Left ventricle myocardium inferior (tissue), 1 donor: ENCODE data around the gene ABCE1. TPM values are rescaled to one million over a fixed set of nuclear protein-coding genes. Genes with fewer than 3 reads are reported as not detected.

ENCODE experiments used
- DNase-seq: peaks from one replicate; pipeline ENCODE4 v3.0.0-alpha.2; 2020
- H3K27ac ChIP-seq: fragments of 200-600 bp; replicated peaks from 2 replicates; pipeline ENCODE4 v1.8.0; 2021
- H3K27me3 ChIP-seq: fragments of 200-600 bp; 2 replicates; pipeline ENCODE4 v1.8.0; 2021; ENCODE audit warnings: low read depth
- H3K36me3 ChIP-seq: fragments of 200-600 bp; 2 replicates; pipeline ENCODE4 v1.8.0; 2021
- H3K4me1 ChIP-seq: fragments of 200-600 bp; 2 replicates; pipeline ENCODE4 v1.8.0; 2021
- H3K4me3 ChIP-seq: fragments of 200-600 bp; 2 replicates; pipeline ENCODE4 v1.8.0; 2021; ENCODE audit warnings: mild to moderate bottlenecking, moderate library complexity
- H3K9me3 ChIP-seq: fragments of 200-600 bp; replicated peaks from 2 replicates; pipeline ENCODE4 v1.8.0; 2021
- CTCF ChIP-seq: fragments of 200-600 bp; IDR thresholded peaks from 2 replicates; pipeline ENCODE4 v1.8.0; 2021; ENCODE audit warnings: antibody characterized with exemption, mild to moderate bottlenecking, borderline replicate concordance
- intact Hi-C: fragments of 100-400 bp; cut with micrococcal nuclease; formaldehyde crosslinking; loops from one replicate; pipeline ENCODE4 v1.11.0; 2022
- total RNA-seq: library from RNA; stranded (reverse); fragmentation: NEBNext Ultra II Directional; extraction: Animal tissue kit (Norgen Biotek cat#: 25700); gene quantifications from one replicate; pipeline ENCODE4 v1.2.1, GENCODE V29; 2021
- donor health status: DM: no; HTN: yes; CAD: no; lungs with severe emphysema.

Gene ABCE1
- total RNA-seq, 1 donor from 2014 or later, result 34.5 TPM

GRCh38 chr4:145167887-145168286 lies 69.8 kb downstream of the ABCE1 start:
- H3K4me3 ChIP-seq, result no peak overlapping the region
- peaks cover 34% of the 10 kb centered on the region for H3K36me3 ChIP-seq
- H3K4me1 ChIP-seq, result peaks cover 24% of the 10 kb centered on the region
- no peak for TF ChIP-seq CTCF
- H3K9me3 ChIP-seq, result no peaks in the 10 kb centered on the region
- H3K27ac ChIP-seq, result no peak overlapping the region
- DNase-seq, result no peak
- H3K27me3 ChIP-seq, result no peaks in the 10 kb centered on the region
- intact Hi-C loops, result no loop called here

DNA sequence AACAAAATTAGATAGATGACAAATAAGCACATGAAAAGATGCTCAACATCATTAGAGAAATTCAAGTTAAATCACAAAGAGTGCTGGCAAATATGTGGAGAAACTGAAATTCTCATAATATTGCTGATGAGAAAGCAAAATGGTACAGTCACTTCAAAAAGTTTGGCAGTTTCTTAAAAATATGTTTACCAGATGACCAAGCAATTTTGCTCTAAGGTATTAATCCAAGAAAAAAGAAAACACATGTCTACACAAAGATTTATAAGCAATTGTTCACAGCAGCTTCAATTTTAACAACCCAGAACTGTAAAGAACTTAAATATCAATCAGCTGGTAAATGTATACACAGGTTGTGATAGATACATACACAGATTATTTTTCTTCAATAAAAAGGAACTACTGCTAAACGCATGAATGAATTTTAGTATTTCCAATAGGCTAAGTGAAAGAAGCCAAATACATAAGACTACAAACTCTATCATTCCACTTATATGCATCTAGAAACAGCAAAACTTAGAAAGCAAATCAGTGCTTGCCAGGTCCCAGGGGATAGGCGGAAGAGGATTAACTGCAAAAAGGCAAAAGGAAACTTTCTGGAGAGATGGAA lies 70.6 kb downstream of the ABCE1 start:
- intact Hi-C loops, result no loop called here
- Histone ChIP-seq H3K27ac (no peak overlapping the region), H3K9me3 (no peaks in the 10 kb centered on the region), H3K36me3 (peaks cover 33% of the 10 kb centered on the region), H3K27me3 (no peaks in the 10 kb centered on the region), H3K4me3 (no peak overlapping the region), H3K4me1 (peaks cover 32% of the 10 kb centered on the region)
- TF ChIP-seq CTCF, result no peak
- DNase-seq, result no peak

GRCh38 chr4:145170223-145170622 lies 72.1 kb downstream of the ABCE1 start:
- H3K4me3 ChIP-seq, result no peak overlapping the region
- H3K36me3 ChIP-seq, result peaks cover 32% of the 10 kb centered on the region
- H3K4me1 ChIP-seq, result peaks cover 38% of the 10 kb centered on the region
- intact Hi-C loops, result no loop called here
- no peaks in the 10 kb centered on the region for H3K9me3 ChIP-seq
- DNase-seq, result no peak
- no peak overlapping the region for H3K27ac ChIP-seq
- H3K27me3 ChIP-seq, result no peaks in the 10 kb centered on the region
- TF ChIP-seq CTCF, result no peak

GRCh38 chr4:145171911-145172310 lies 73.8 kb downstream of the ABCE1 start:
- no peak for TF ChIP-seq CTCF
- Histone ChIP-seq H3K4me3 (no peak overlapping the region), H3K27me3 (no peaks in the 10 kb centered on the region), H3K9me3 (no peaks in the 10 kb centered on the region), H3K27ac (no peak overlapping the region), H3K36me3 (peaks cover 32% of the 10 kb centered on the region), H3K4me1 (peaks cover 55% of the 10 kb centered on the region)
- intact Hi-C loops, result no loop called here
- no peak for DNase-seq

- intact Hi-C loops, result no loop called here
- Histone ChIP-seq H3K27me3 (no peaks in the 10 kb centered on the region), H3K9me3 (no peaks in the 10 kb centered on the region), H3K36me3 (peaks cover 14% of the 10 kb centered on the region), H3K4me1 (peaks cover 80% of the 10 kb centered on the region), H3K27ac (peak overlapping the region; percentile 99), H3K4me3 (peak overlapping the region; percentile 90)
- no peak for DNase-seq
- TF ChIP-seq CTCF, result no peak
Observed at GRCh38 chr4:145176641-145177432, 78.7 kb downstream of the ABCE1 start.
